NB4 (cell line): ENCODE measurements around the gene PIP4K2A.

Experiments
- MYC ChIP-seq: IDR thresholded peaks from 2 replicates; pipeline ENCODE4 v1.6.1; 2011; ENCODE audit warnings: low read depth, low read length
- POLR2A ChIP-seq: IDR thresholded peaks from 2 replicates; pipeline ENCODE4 v1.6.1; 2011; ENCODE audit warnings: mild to moderate bottlenecking; ENCODE audit not compliant: insufficient read length; ENCODE audit errors: extremely low read depth
- TF ChIP-seq, protein P1 (sequence below): IDR thresholded peaks from 2 replicates; pipeline ENCODE4 v1.6.1; 2011; ENCODE audit warnings: low read depth, low read length
- TF ChIP-seq, protein P2 (sequence below): IDR thresholded peaks from one replicate; pipeline ENCODE4 v1.5.1; 2012; ENCODE audit warnings: low read depth, low read length

DNA sequence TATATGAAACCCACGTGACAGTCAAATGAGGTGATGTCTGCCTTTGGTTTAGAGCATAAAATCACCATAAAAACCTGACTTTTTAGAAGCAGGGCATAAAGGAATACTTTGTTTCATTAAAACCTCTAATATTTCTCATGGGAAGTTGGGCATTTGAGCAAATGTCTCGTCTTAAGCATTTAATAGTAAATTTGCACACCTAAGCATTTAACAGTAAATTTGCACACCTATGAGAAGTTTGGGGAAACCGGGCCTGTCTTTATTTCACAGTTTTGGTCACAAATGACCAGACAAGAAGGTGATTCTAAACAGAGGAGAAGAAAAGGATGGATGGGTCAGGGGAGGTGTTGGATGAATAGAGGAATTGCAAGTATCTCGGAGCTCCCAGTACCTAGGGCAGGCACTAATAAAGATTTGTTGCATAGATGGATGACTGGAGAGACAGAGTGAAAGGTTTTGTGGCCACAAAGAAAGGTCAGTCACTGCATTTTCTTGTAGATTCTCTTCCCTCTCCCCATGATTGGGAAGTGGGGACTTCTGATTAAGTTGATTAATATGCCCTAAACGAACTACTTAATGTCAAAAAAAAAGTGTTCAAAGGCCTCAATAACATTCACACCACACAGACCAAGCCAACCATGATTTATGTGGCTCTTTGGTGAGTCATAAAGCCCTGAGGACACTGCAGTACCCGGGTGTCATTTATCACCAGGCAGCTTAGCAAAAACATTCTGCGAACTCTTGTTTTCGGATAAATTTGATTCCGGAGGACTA lies 210.9 kb downstream of the PIP4K2A start:
- TF ChIP-seq, protein P1, sequence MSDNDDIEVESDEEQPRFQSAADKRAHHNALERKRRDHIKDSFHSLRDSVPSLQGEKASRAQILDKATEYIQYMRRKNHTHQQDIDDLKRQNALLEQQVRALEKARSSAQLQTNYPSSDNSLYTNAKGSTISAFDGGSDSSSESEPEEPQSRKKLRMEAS = no peak
- TF ChIP-seq, protein P2, sequence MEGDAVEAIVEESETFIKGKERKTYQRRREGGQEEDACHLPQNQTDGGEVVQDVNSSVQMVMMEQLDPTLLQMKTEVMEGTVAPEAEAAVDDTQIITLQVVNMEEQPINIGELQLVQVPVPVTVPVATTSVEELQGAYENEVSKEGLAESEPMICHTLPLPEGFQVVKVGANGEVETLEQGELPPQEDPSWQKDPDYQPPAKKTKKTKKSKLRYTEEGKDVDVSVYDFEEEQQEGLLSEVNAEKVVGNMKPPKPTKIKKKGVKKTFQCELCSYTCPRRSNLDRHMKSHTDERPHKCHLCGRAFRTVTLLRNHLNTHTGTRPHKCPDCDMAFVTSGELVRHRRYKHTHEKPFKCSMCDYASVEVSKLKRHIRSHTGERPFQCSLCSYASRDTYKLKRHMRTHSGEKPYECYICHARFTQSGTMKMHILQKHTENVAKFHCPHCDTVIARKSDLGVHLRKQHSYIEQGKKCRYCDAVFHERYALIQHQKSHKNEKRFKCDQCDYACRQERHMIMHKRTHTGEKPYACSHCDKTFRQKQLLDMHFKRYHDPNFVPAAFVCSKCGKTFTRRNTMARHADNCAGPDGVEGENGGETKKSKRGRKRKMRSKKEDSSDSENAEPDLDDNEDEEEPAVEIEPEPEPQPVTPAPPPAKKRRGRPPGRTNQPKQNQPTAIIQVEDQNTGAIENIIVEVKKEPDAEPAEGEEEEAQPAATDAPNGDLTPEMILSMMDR = no peak
- TF ChIP-seq POLR2A = no peak
- TF ChIP-seq MYC = no peak
